Large intestine (tissue), 3 donors: ENCODE data around the gene NACA. TPM values are rescaled to one million over a fixed set of nuclear protein-coding genes. Genes with fewer than 3 reads are reported as not detected.
A peak's percentile ranks its signal among the peaks of the same experiment; 100 is the strongest.

ENCODE experiments used
- DNase-seq, 2 donors: peaks; one replicate each; pipeline versions ENCODE4 v3.0.0 to v3.0.0-alpha.2; 2013
- H3K27ac ChIP-seq: one replicate; pipeline ENCODE4 v1.5.1; 2013; ENCODE audit warnings: low read length
- H3K27me3 ChIP-seq: 2 replicates; pipeline ENCODE4 v1.6.1; 2013; ENCODE audit warnings: low read length; ENCODE audit not compliant: control insufficient read depth, insufficient read depth
- H3K36me3 ChIP-seq: 2 replicates; pipeline ENCODE4 v1.6.1; 2013; ENCODE audit warnings: low read length; ENCODE audit not compliant: control insufficient read depth, insufficient read depth
- H3K4me1 ChIP-seq: one replicate; pipeline ENCODE4 v1.6.1; 2013; ENCODE audit warnings: low read length; ENCODE audit not compliant: control insufficient read depth, insufficient read depth
- H3K4me3 ChIP-seq: one replicate; pipeline ENCODE4 v1.5.1; 2013; ENCODE audit warnings: low read length
- H3K9me3 ChIP-seq: one replicate; pipeline ENCODE4 v1.6.1; 2013; ENCODE audit warnings: mild to moderate bottlenecking, low read depth, low read length, moderate library complexity; ENCODE audit not compliant: control insufficient read depth
- WGBS: methylation state at CpG from one replicate; pipeline ENCODE4 v1.1.5; 2013; ENCODE audit warnings: low lambda C conversion rate; ENCODE audit not compliant: insufficient coverage; 5-methylcytosine and 5-hydroxymethylcytosine counted together
- polyA plus RNA-seq: library from polyadenylated mRNA; unstranded; fragments of 120-200 nt; gene quantifications from one replicate; pipeline ENCODE4 v1.2.1, GENCODE V29; 2013

The NACA gene
- polyA plus RNA-seq, 1 donor: 2,608 TPM

DNA sequence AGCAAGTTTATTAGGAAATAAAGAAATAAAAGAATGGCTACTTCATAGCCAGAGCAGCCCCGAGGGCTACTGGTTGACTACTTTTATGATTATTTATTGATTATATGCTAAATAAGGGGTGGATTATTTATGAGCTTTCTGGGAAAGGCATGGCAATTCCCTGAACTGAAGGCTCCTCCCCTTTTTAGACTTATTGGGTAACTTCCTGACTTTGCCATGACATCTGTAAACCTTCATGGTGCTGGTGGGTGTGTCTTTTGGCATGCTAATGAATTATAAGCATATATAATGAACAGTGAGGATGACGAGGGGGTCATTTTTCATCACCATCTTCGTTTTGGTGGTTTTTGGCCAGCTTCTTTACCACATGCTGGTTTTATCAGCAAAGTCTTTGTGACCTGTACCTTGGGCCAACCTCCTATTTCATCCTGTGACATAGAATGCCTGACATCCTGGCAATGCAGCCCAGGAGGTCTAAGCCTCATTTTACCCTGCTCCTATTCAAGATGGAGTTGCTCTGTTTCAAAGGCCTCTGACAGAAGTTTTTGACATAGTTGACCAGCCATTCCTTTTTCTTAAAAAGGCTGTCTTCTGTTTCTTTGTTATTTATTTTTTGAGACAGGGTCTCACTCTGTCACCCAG, 26.0 kb downstream of the NACA start:
- Histone ChIP-seq H3K27ac (no peak overlapping the region), H3K36me3 (no peaks in the 10 kb centered on the region), H3K4me3 (no peak overlapping the region), H3K4me1 (no peaks in the 10 kb centered on the region), H3K27me3 (no peaks in the 10 kb centered on the region), H3K9me3 (no peaks in the 10 kb centered on the region)
- WGBS: 71% methylated on average over 2 of the region's 3 CpGs
- DNase-seq: no peak

DNA sequence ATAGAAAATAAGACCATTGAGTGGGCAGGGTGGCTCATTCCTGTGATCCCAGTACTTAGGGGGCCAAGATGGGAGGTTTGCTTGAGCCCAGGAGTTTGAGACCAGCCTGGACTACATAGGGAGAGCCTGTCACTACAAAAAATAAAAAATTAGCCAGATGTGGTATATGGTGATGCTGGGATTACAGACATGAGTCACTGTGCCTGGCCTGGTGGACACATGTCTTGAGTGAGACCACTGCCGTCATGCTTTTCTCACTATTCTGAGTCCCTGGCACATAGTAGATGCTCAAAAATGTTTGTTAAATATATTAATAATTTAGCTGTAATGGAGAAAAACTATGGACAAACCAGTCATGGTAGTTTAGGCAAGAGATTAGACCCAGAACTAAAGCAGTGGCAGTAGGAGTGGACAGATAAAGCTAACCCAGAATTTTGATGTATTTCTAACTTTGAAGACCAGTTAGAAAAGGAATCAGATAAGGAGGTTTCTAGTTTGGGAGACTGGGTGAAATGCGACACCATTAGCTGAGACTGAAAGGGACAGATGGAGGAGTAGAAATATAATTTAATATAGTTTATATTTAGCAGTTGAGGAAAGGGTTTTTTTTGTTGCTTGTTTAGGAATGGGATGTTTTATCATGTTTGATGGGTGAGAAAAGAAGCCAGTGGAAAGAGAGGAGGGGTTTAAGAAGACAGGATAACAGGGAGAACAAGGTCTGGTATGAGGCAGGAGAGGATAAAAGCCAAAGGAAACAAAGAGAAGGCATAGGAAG, 29.6 kb downstream of the NACA start:
- Histone ChIP-seq H3K4me1 (no peaks in the 10 kb centered on the region), H3K27ac (no peak overlapping the region), H3K4me3 (no peak overlapping the region), H3K36me3 (no peaks in the 10 kb centered on the region), H3K27me3 (no peaks in the 10 kb centered on the region), H3K9me3 (no peaks in the 10 kb centered on the region)
- WGBS: 83% methylated on average over 1 of the region's 2 CpGs
- DNase-seq: no peak

GRCh38 chr12:56694161-56694560, 30.9 kb downstream of the NACA start:
- no CpG with 5 or more reads among the region's 5 CpGs for WGBS
- Histone ChIP-seq H3K4me1 (no peaks in the 10 kb centered on the region), H3K9me3 (no peaks in the 10 kb centered on the region), H3K4me3 (no peak overlapping the region), H3K27me3 (no peaks in the 10 kb centered on the region), H3K27ac (no peak overlapping the region), H3K36me3 (no peaks in the 10 kb centered on the region)
- no peak for DNase-seq

DNA sequence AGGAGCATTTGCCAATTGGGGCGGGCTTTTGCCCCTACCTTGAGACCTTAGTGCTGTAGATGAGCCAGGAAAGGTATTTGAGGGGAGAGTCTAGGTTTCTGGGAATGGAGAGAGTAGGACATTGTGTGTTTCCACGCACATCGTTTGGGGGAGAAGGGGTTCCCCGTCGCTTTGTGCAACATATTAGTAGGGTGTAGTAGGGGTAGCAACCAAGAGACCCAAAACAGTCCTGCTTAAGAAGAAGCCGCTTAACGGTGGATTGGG, 36.3 kb downstream of the NACA start:
- Histone ChIP-seq H3K4me3 (peak overlapping the region; percentile 63), H3K9me3 (no peaks in the 10 kb centered on the region), H3K27ac (peak overlapping the region; percentile 93), H3K4me1 (peaks cover 2% of the 10 kb centered on the region), H3K36me3 (no peaks in the 10 kb centered on the region), H3K27me3 (no peaks in the 10 kb centered on the region)
- DNase-seq: no peak
- WGBS: 0% methylated on average over 1 of the region's 7 CpGs

DNA sequence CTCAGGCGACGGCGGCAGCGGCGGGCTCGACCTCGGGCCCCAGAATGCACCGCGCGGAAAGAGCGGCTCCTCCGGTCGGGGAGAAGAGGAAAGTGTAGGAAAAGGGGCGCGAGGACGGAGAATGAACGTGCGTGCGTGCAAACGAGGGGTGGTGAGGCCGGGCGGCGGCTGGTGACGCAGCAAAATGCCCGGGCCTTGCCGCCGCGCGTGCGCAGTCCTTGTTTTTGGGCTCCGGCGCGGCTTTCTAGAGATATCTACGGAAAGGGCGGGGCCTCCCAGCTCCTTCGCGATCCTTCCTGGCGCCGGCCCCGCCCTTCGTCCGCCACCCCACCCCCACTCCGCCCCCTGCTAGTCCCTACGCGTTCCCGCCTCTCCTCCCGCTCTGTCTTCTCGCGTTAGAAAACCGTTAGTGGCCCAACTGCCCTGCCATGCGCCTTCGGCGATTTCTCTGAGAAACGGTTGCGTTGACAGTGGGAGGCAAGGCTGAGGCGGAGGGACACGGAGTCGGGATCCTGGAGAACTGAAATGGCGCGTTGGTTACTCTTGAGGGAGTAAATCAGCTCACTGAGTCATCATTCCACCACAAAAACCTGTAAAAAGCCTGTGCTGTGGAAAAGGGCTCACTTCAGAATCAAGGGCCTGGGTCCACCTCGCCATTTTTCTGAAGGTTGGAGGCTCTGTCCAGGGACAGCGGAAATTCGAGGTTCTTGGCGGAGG, 36.8 kb downstream of the NACA start, which contains the start of gene PTGES3:
Gene PTGES3 (minus strand): TSS at position 156 of the 717 bp plus-strand sequence. CDS start 285 bp downstream, outside the sequence.
- H3K36me3 ChIP-seq: no peaks in the 10 kb centered on the region
- H3K27ac ChIP-seq: peak within 1 kb of the TSS; percentile 93
- H3K4me1 ChIP-seq: peaks cover 2% of the 10 kb centered on the region
- H3K9me3 ChIP-seq: no peaks in the 10 kb centered on the region
- peak within 1 kb of the TSS; percentile 73 for H3K4me3 ChIP-seq
- no CpG with 5 or more reads among the region's 64 CpGs for WGBS
- H3K27me3 ChIP-seq: no peaks in the 10 kb centered on the region
- DNase-seq: peak; percentile 99

- Histone ChIP-seq H3K27ac (peak overlapping the region; percentile 93), H3K9me3 (no peaks in the 10 kb centered on the region), H3K36me3 (no peaks in the 10 kb centered on the region), H3K4me1 (peaks cover 2% of the 10 kb centered on the region), H3K27me3 (no peaks in the 10 kb centered on the region), H3K4me3 (peak overlapping the region; percentile 73)
- DNase-seq: peak; percentile 35 to 78
- 0% methylated on average over 7 of the region's 62 CpGs for WGBS
Measured at GRCh38 chr12:56687223-56688128, 37.6 kb downstream of the NACA start.

- DNase-seq: peak in 1 of 2 donors; percentile 38
- Histone ChIP-seq H3K27ac (peak overlapping the region; percentile 93), H3K27me3 (no peaks in the 10 kb centered on the region), H3K36me3 (peaks cover 15% of the 10 kb centered on the region), H3K4me1 (peaks cover 2% of the 10 kb centered on the region), H3K4me3 (peak overlapping the region; percentile 44), H3K9me3 (no peaks in the 10 kb centered on the region)
- 25% methylated on average over 2 of the region's 8 CpGs for WGBS
Measured at GRCh38 chr12:56684745-56685359, 40.2 kb downstream of the NACA start.

GRCh38 chr12:56682323-56682722, 42.8 kb downstream of the NACA start:
- H3K4me1 ChIP-seq: peaks cover 16% of the 10 kb centered on the region
- H3K27me3 ChIP-seq: no peaks in the 10 kb centered on the region
- no peak overlapping the region for H3K4me3 ChIP-seq
- no peak overlapping the region for H3K27ac ChIP-seq
- no peak for DNase-seq
- no peaks in the 10 kb centered on the region for H3K9me3 ChIP-seq
- peaks cover 21% of the 10 kb centered on the region for H3K36me3 ChIP-seq
- no CpG with 5 or more reads among the region's 6 CpGs for WGBS

GRCh38 chr12:56679883-56680575, 45.1 kb downstream of the NACA start:
- peaks cover 23% of the 10 kb centered on the region for H3K36me3 ChIP-seq

More at GRCh38 chr12:56679883-56680575, 45.1 kb downstream of the NACA start:
- DNase-seq: no peak
- Histone ChIP-seq H3K4me3 (no peak overlapping the region), H3K9me3 (no peaks in the 10 kb centered on the region), H3K27ac (no peak overlapping the region), H3K4me1 (peaks cover 16% of the 10 kb centered on the region), H3K27me3 (no peaks in the 10 kb centered on the region)
- 60% methylated on average over 1 of the region's 13 CpGs for WGBS
